ES-I3 (cell line): ENCODE measurements around the gene RBMS3.

Experiments used
- H3K36me3 ChIP-seq: 2 replicates; pipeline ENCODE4 v1.6.1; 2013; ENCODE audit warnings: mild to moderate bottlenecking, low read length, control low read depth, moderate library complexity; ENCODE audit not compliant: insufficient read depth
- H3K4me1 ChIP-seq: 2 replicates; pipeline ENCODE4 v1.6.1; 2013; ENCODE audit warnings: mild to moderate bottlenecking, control low read depth, low read length; ENCODE audit not compliant: insufficient read depth
- H3K9ac ChIP-seq: 2 replicates; pipeline ENCODE4 v1.6.1; 2013; ENCODE audit warnings: low read depth, mild to moderate bottlenecking, low read length, moderate library complexity
- H3K9me3 ChIP-seq: 2 replicates; pipeline ENCODE4 v1.6.1; 2013; ENCODE audit warnings: mild to moderate bottlenecking, low read length, moderate library complexity; ENCODE audit not compliant: control insufficient read depth, insufficient read depth

The RBMS3 gene

DNA sequence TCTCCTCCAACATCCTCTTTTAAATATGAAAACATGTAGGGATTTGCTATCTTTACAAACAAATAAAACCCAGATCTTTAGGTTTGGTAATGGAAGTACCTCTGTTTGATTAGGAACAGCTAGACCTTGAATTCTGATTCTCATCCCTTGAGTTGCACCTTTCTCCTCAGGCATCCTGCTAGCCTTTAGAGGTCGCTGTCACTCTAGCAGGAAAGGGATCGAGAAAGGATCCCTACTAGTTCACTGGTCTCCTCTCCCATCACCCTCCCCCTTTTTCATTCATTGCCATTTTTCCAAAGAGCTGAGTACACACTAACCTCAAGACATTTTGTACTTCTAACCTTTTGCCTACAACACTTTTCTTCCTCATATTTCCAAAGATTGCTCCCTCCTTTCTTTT lies 569.8 kb downstream of the RBMS3 start:
- Histone ChIP-seq H3K9ac (no peak overlapping the region), H3K36me3 (no peaks in the 10 kb centered on the region), H3K9me3 (no peaks in the 10 kb centered on the region; the same call in 1 of the 2 replicates), H3K4me1 (peaks cover 10% of the 10 kb centered on the region; the same call in 1 of the 2 replicates)

DNA sequence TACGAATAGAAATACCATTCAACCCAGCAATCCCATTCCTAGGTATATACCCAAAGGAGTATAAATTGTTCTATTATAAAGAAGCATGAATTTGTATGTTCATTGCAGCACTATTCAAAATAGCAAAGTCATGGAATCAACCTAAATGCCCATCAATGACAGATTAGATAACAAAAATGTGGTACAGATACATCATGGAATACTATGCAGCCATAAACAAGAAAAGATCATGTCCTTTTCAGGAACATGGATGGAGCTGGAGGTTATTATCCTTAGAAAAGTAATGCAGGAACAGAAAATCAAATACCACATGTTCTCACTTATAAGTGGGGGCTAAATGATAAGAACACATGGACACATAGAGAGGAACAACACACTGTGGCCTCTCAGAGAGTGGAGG lies 571.9 kb downstream of the RBMS3 start:
- H3K9me3 ChIP-seq, result no peaks in the 10 kb centered on the region; the same call in 1 of the 2 replicates
- no peaks in the 10 kb centered on the region for H3K36me3 ChIP-seq

DNA sequence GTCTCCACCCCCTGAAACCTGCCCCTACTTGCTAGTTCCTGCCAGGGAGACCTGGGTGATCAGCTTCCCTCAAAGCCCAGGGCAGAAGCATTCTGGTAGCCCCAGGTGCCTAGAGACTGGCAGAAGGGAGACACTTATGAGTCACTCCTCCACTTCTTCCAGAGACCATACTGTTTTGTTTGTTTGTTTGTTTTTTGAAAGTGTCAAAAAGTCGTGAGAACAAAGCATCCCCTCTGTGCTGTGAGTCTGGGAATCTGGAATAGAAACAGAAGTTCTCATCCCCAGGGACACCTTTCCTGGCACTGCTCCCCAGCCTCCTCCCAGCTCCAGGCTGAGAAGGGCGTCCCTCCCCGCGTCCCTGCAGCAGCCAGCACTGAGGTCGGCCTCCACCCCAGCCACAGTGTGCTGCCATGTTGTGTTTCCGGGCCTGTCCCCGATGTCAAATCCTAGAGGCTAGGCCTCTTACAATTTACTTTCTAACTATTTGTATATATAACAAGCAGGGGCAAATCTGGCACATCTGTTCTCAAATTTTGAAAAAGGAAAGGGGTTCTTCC lies 573.0 kb downstream of the RBMS3 start:
- H3K9ac ChIP-seq, result no peak overlapping the region
- no peaks in the 10 kb centered on the region; the same call in 1 of the 2 replicates for H3K9me3 ChIP-seq
- H3K36me3 ChIP-seq, result no peaks in the 10 kb centered on the region
- H3K4me1 ChIP-seq, result peaks cover 10% of the 10 kb centered on the region; the same call in 1 of the 2 replicates

More for the DNA sequence above, 571.9 kb downstream of the RBMS3 start:
- no peak overlapping the region for H3K9ac ChIP-seq
- peaks cover 10% of the 10 kb centered on the region; the same call in 1 of the 2 replicates for H3K4me1 ChIP-seq

DNA sequence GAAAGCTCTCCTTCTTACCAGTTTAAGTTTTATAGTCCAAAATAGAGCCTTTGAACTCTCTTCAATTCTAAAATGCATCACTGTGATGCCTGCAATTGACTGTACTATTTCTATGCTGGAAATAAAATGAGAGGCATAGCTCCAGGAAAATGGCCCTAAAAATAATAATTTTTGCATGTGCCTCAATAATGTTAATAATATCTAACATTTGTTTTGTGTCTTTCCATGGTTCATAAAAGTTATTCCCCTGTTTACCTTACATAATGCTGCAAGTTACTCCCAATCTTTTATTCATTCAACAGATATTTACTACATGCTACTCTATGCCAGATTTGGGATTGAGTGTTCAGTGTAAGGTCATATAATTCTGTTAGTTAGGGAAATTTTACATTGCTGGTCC lies 574.0 kb downstream of the RBMS3 start:
- H3K9ac ChIP-seq, result no peak overlapping the region
- H3K9me3 ChIP-seq, result no peaks in the 10 kb centered on the region; the same call in 1 of the 2 replicates
- H3K36me3 ChIP-seq, result no peaks in the 10 kb centered on the region
- H3K4me1 ChIP-seq, result peaks cover 8% of the 10 kb centered on the region; the same call in 1 of the 2 replicates

DNA sequence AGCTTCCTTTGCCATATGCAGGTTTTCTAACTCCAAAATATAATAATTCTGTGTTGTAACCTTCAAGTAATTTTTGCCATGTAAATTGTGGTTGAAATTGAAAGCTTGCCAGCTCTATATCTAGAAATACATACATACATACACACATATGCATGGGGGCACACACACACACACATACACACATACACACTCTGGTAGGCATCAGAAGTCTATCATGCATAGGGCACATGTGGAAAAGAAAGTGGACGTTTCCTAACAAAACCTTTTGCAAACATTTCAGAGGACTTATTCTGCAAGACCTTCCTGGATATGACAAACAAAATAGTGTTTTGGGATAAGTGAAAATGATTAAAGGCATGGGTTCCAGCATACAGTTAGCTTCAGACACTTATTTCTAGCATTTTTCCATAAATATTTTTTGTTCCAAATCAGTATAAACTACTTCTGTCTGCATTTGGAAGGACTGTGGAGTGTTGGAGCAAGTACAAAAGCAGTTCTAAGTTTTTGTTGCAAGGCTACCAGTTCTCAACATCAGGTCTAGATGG lies 578.9 kb downstream of the RBMS3 start:
- Histone ChIP-seq H3K4me1 (no peaks in the 10 kb centered on the region), H3K9ac (no peak overlapping the region), H3K36me3 (no peaks in the 10 kb centered on the region), H3K9me3 (no peaks in the 10 kb centered on the region)

DNA sequence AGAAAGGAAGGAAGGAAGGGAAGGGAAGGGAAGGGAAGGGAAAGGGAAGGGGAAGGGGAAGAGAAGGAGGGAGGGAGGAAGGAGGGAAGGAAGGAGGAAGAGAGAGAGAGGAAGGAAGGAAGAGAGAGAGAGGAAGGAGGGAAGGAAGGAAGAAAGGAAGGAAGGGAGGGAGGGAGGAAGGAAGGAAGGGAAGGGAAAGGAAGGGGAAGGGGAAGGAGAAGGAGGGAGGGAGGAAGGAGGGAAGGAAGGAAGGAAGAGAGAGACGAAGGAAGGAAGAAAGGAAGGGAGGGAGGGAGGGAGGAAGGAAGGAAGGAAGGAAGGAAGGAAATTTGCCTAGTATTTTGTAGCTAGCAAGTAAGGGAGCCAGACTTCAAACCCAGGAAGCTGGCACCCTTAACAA lies 583.9 kb downstream of the RBMS3 start:
- Histone ChIP-seq H3K4me1 (peaks cover 18% of the 10 kb centered on the region), H3K9ac (no peak overlapping the region), H3K9me3 (no peaks in the 10 kb centered on the region), H3K36me3 (no peaks in the 10 kb centered on the region)

DNA sequence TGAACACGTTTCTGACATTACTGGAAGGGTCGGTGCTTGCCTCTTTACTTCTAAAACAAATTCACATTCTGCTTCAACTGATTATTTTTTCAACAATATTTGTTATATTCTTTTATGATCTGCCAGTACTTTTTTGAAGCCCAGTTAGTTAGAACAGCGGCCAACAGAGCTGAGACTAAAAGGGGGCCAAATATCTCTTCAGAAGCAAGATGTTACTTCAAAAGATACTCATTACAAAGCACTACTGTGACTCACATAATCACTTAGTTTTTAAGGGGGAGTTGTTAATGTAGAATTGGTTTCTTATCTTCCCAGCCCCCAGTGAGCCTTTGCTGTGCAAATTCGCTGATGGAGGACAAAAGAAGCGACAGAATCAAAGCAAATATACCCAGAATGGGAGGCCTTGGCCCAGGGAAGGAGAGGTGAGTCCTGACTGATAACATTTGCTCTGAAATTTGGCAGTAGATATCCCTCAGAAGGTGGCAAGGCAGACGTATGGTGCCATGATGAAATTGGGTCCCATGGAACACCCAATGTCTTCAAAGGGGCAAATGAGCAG lies 587.8 kb downstream of the RBMS3 start:
- H3K36me3 ChIP-seq, result no peaks in the 10 kb centered on the region
- no peak overlapping the region for H3K9ac ChIP-seq
- peaks cover 18% of the 10 kb centered on the region for H3K4me1 ChIP-seq
- H3K9me3 ChIP-seq, result no peaks in the 10 kb centered on the region; the same call in 1 of the 2 replicates

DNA sequence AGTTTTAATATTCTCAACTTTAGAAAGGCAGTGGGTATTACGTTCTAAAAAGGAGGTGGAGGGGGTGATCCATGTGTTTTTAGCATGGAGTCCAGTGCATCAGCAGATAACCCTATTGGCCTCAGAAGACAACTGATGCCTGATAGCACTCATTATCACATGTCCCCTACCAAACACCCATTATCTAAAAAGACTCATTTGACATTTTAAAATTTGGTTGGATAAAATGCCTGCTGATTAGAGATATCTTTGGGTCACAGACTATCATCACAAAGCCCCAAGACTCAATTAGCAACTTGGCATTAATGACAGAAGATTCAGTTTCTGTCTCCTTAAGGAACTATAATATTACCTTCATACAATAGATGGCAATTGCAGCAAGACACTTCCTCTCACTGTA lies 589.3 kb downstream of the RBMS3 start:
- no peaks in the 10 kb centered on the region; the same call in none of the 2 replicates for H3K9me3 ChIP-seq
- H3K36me3 ChIP-seq, result no peaks in the 10 kb centered on the region
- peaks cover 18% of the 10 kb centered on the region for H3K4me1 ChIP-seq
- H3K9ac ChIP-seq, result no peak overlapping the region

DNA sequence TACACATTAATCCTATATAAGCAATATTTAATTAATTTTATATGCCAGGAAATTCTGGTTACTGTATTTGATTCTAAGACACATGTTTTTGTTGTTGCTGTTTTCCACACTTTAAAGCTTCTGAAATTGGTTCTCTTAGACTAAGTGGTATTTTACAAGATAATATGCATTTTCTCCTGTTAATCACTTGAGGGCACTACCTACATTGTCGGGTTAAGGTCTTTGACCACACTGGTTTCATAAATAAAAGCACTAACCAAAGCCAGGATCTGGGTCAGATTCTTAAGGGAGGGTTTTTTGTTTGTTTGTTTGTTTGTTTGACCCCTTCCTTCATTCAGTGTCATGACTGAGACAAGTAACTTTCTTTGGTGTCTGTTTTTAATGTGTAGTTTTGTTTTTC lies 590.2 kb downstream of the RBMS3 start:
- Histone ChIP-seq H3K9me3 (no peaks in the 10 kb centered on the region; the same call in none of the 2 replicates), H3K36me3 (no peaks in the 10 kb centered on the region), H3K4me1 (peaks cover 18% of the 10 kb centered on the region), H3K9ac (no peak overlapping the region)

DNA sequence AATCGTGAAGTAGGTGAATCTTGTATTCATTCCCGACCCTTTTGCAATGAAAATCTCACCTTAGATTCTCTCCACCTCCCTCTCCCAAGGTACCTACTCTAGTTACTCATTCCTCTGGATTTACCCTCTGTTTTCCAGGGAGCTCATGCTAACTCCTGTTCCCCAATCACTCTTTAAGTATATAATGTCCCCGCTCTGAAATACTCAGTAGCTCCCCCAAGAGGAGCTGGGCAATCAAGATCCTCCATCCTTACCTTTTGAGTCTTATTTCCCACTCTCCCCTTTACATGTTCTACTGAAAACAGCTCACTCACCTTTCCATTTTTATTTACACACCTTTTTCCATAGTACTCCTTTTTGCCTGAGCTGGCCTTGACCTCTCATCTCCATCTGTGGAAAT lies 599.9 kb downstream of the RBMS3 start:
- no peaks in the 10 kb centered on the region for H3K36me3 ChIP-seq
- no peaks in the 10 kb centered on the region for H3K9me3 ChIP-seq
- H3K9ac ChIP-seq, result no peak overlapping the region
- H3K4me1 ChIP-seq, result no peaks in the 10 kb centered on the region

DNA sequence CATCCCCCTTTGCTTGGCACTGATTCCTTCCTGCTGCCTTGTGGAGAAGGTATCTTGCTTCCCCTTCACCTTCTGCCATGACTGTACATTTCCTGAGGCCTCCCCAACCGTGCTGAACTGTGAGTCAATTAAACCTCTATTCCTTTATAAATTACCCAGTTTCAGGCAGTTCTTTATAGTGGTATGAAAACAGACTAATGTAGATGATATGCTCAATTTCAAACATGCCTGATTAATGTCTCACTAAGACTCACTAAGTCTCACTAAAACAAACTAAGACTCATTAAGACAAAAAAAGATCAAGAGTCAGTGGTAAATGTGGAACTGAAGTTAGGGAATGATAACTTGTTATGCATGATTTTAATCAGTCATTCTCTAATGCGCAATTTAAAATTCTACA lies 606.6 kb downstream of the RBMS3 start:
- Histone ChIP-seq H3K4me1 (no peaks in the 10 kb centered on the region), H3K36me3 (no peaks in the 10 kb centered on the region), H3K9ac (no peak overlapping the region), H3K9me3 (no peaks in the 10 kb centered on the region)

DNA sequence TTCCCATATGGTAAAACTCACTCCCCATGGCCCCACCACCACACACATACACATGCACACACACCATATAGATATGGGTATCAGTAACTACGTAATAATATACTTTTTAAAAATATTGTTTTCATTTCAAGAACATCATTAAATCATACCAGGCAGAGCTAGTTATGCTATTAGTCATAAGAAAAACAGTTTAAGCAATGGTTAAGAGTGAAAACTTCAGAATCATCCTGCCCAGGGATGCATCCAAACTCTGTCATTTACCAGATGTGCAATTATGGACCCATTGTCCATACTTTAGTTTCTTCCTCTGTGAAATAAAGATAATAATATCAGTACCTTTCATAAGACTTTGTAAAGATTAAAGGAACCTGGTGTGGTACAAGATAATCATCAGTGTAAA lies 608.3 kb downstream of the RBMS3 start:
- no peaks in the 10 kb centered on the region for H3K9me3 ChIP-seq
- no peaks in the 10 kb centered on the region for H3K4me1 ChIP-seq
- no peak overlapping the region for H3K9ac ChIP-seq
- H3K36me3 ChIP-seq, result no peaks in the 10 kb centered on the region

DNA sequence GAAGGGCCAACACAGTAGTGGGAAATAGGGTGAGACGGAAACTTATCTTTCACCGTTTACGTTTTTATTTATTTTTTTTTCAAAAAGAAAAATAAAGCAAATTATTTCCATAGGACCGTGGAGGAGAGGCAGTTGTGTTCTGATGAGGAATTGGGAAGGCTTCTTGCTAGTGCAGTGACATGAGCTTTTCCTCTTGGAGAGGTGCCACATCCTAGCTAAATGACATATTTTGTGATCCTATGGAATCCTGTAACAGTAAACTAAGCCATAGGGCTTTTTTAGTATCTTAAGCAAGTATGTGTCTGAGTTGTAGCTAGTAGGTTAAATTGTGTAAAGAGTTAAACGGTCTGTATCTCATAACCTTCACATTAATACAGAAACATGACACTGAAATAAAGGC lies 609.9 kb downstream of the RBMS3 start:
- no peak overlapping the region for H3K9ac ChIP-seq
- no peaks in the 10 kb centered on the region for H3K9me3 ChIP-seq
- H3K4me1 ChIP-seq, result no peaks in the 10 kb centered on the region
- H3K36me3 ChIP-seq, result no peaks in the 10 kb centered on the region

DNA sequence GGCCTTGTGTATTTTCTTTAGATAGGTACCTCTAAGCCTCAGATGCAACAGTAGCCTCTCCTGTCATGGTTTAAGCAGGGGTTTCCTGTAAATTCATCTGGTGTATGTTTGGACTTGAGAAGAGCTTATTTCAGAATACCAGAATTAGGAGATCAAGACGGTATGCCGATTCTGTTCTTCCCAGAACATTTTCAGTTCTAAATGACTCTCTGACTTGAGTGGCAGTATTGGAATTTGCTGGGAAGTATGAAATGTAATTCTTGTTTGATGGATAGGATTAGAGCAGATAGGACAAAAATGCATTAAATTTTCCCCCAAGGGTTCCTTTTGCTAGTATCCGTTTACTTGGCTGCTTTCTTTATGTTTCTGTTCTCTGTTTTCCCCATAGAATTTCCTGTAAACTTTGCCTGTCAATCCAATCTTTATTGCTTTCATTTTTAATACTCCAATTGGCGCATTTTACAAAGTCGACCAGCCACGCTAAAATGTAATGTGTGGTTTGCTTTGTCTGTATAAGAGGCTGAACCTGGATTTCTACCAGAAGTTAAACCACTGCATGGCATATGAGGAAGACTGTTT lies 612.2 kb downstream of the RBMS3 start:
- no peaks in the 10 kb centered on the region for H3K36me3 ChIP-seq
- no peaks in the 10 kb centered on the region for H3K9me3 ChIP-seq
- H3K4me1 ChIP-seq, result no peaks in the 10 kb centered on the region
- H3K9ac ChIP-seq, result no peak overlapping the region

DNA sequence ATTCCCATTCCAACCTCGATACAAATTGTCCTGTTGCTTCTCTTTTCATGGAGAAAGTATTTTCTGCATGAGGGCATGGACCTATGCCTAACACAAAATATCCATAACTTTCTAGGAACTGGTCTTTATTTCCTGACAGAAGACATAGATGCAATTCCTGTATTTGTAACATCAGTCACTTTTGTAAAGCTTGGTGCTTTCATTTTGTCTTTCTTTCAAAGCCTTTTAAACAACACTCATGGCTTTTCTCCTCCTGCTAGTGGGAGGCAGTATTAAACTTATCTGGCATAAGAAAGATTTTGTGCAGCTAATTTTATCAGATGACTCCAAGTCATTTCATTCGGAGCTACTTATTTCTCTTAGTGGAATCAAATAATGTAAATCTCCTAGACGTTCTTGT lies 616.0 kb downstream of the RBMS3 start:
- no peaks in the 10 kb centered on the region for H3K36me3 ChIP-seq
- no peak overlapping the region for H3K9ac ChIP-seq
- no peaks in the 10 kb centered on the region for H3K9me3 ChIP-seq
- H3K4me1 ChIP-seq, result no peaks in the 10 kb centered on the region
